Measurements from ENCODE around the gene HOXC11. TPM values are rescaled to one million over a fixed set of nuclear protein-coding genes. Genes with fewer than 3 reads are reported as not detected.

HOXC11 gene
- total RNA-seq: 1.3 and 1.4 TPM in 2 replicates

DNA sequence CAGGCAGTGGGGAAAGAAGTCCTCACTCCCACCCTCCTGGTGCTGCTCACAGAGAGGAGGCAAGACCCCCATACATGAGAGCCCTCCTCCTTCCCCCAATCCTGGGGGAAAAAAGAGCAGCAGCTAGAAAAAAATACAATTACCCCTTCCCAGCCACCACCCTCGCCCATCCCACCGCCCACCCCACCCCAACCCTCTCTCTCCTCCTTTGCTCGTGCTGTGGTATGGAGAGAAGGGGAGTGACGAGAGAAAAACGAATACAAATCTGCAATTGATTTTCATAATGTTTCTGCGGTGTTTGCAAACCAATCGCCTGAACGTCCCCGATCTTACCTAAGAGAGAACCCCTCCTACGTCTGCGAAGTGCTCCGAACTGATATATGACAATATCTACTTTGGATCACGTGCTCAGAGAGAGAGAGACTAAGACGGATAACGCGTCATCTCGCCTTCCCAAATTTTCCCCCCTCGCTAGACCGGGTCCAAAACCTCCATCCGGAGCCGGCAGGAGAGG lies at the start of gene HOXC11:
TSS of gene HOXC11 (plus strand) at position 405 of the 514 bp plus-strand sequence. CDS start 116 bp downstream, outside the sequence.

GRCh38 chr12:53938326-53939140 lies 34.4 kb upstream of the HOXC11 start, which contains the start of gene HOXC13:
HOXC13 (plus strand) TSS chr12:53938831; CDS start chr12:53938907, 76 bp downstream.

DNA sequence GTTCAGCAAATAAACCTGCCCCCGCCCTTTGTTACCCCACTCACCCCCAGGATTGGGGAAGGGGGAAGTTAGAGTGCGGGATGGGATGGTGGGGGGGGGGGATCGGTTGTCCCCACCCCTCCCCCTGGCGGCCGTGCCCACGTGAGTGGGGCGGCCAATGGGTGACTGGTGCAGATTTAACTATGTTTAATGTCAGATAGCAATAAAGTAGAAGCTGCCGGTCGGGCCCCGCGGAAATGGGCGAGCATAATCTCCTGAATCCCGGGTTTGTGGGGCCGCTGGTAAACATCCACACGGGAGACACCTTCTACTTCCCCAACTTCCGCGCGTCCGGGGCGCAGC lies 18.3 kb upstream of the HOXC11 start, which contains the start of gene HOXC12:
TSS of gene HOXC12 (plus strand) at position 210 of the 342 bp plus-strand sequence. CDS start at position 237, 27 bp downstream.

DNA sequence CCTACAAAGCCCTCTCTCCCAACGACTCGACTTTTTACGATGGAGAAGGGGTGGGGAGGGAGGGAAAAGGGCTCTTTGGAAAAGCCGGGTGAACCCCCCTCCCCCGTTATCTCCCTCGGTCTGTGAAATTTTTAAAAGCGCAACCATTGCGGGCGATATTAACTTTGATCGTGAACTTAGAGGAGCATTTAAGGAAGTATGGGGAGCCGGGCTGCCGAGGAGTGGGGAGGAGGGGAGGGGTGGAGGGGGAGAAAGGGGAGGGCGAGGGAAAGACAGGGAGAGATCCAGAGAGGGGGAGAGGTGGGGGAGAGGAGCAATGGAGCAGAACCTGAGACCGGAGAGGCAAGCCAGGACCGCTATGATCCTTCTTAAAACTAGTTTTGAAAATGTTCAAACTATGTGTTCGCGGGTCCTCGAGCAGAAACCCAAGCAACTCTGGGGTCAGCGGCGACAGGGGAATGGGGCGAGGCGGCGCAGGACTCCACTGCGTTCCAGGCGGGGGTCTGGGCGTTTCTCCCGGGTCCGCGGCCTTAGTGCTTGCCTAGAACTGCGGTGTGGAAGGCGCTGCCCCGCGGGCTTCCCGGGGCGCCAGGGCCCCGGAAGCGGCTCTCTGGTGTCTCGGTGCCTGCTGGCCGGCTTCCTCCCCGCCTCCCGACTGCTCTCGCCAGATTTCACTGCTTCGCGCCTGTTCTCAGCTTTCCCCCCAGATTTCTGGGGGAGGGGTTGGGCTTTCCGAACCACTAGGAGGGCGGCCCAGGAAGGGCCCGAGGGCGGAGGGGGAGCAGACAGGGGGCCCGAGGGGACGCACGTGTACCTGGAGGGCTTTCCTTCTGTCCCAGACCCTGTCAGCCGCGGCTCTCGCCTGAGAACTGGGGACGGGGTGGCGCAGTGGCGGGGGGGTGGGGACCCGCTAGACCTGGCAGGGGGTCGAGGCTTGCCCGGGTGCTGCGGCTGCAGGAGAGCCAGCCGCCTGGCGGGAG lies 1.4 kb downstream of the HOXC11 start, which contains the start of gene HOTAIR:
TSS of gene HOTAIR (minus strand) at position 871 of the 980 bp plus-strand sequence.

GRCh38 chr12:53984901-53985691 lies 12.2 kb downstream of the HOXC11 start, which contains the start of gene HOXC10:
HOXC10 (plus strand) TSS chr12:53985146; CDS start chr12:53985260, 114 bp downstream.

GRCh38 chr12:54000116-54001114 lies 27.5 kb downstream of the HOXC11 start, which contains the start of gene HOXC9:
HOXC9 (plus strand) TSS chr12:54000161; CDS start chr12:54000189, 28 bp downstream.

Small RNA genes lying within 50 kb of the gene (small RNA-seq; reads per million reads assigned to genes)
- gene AC012531.3 (not detected), gene AC012531.4 (not detected), gene MIR196A2 (8.5 reads per million, percentile 93 among the genes with 10 or more reads in this experiment), gene RF01905 (not detected), gene RF01906 (not detected)

Other genes with a start within 250 kb of the HOXC11 start
- gene CALCOCO1, start 245.7 kb upstream of the HOXC11 start, total RNA-seq: 151 and 163 TPM in 2 replicates
- not detected in 2 replicates for gene CISTR, start 221.1 kb upstream of the HOXC11 start, total RNA-seq
- not detected in 2 replicates for gene HOXC13, start 34.3 kb upstream of the HOXC11 start, total RNA-seq
- not detected in 2 replicates for gene HOXC12, start 18.2 kb upstream of the HOXC11 start, total RNA-seq
- 1.6 and 1.8 TPM in 2 replicates for gene HOTAIR, start 1.8 kb downstream of the HOXC11 start, total RNA-seq
- 12.4 and 14.1 TPM in 2 replicates for gene HOXC10, start 12.0 kb downstream of the HOXC11 start, total RNA-seq
- 8.3 and 9.8 TPM in 2 replicates for gene HOXC9, start 27.0 kb downstream of the HOXC11 start, total RNA-seq
- 2.7 and 3.1 TPM in 2 replicates for gene HOXC8, start 35.9 kb downstream of the HOXC11 start, total RNA-seq
- gene HOXC6, start 55.3 kb downstream of the HOXC11 start, total RNA-seq: 5.3 and 8.1 TPM in 2 replicates
- gene HOXC5, start 59.9 kb downstream of the HOXC11 start, total RNA-seq: 1.7 and 3.3 TPM in 2 replicates
- 2.2 and 4.6 TPM in 2 replicates for gene HOXC4, start 80.7 kb downstream of the HOXC11 start, total RNA-seq
- 22.6 and 24.5 TPM in 2 replicates for gene SMUG1, start 215.9 kb downstream of the HOXC11 start, total RNA-seq